GM18873 (cell line): ENCODE data around the gene MTERF2.
A peak's percentile ranks its signal among the peaks of the same experiment; 100 is the strongest.
"Not testable (repeated sequence)": the region's sequence is repeated elsewhere in the genome, so short reads cannot be mapped to it uniquely, and the experiment has no call there.

Experiments used
- ATAC-seq: cut with Tn5 transposase; IDR thresholded peaks from one replicate; pipeline ENCODE4 v1.9.1; 2021; ENCODE audit warnings: mild to moderate bottlenecking, moderate library complexity, moderate number of reproducible peaks; ENCODE audit not compliant: unreplicated experiment, low FRiP score

Gene MTERF2

DNA sequence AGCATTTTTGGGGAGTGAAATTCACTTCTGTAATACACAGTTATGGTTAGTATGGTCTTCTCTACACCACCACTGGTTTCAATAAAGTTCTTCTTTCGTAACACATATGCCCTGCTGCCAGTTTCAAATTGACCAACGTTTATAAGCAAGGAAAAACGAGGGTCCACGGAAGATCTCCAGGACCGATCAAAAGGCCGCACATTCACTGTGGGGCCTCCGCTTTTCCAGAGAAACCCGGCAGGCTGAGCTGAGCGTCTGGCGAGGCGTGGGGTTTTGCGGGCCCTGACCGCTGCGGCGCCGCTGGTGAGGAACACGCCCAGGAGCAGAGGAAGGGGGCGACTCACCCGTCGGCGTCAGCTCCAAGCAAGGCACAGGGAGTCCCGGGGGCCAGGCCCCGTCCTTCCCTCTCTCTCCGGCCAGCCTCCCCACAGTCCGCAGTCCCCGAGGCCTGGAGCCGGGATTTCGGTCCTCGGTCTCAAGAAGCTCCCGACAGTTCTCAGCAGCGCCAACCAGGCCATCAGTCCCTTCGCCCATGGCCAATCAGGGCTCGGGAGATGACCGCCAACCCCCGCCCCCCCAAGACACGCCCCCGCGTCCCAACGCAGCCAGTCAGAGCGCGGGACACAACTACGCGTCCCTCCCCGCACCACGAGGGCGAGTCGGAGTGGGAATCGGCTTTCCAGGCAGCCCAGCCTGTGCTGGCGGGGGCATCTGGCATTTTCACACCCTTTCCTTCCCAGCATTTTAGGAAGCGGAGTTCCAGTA is at the start of gene MTERF2:
Gene MTERF2 (minus strand): TSS at position 522 of the 765 bp plus-strand sequence. CDS start 8,432 bp downstream, outside the sequence.
- peak; percentile 54 for ATAC-seq

GRCh38 chr12:107035733-107036132 is 48.8 kb upstream of the MTERF2 start:
- ATAC-seq = no peak

- ATAC-seq = no peak
Measured at GRCh38 chr12:107033758-107034739, 47.1 kb upstream of the MTERF2 start.

DNA sequence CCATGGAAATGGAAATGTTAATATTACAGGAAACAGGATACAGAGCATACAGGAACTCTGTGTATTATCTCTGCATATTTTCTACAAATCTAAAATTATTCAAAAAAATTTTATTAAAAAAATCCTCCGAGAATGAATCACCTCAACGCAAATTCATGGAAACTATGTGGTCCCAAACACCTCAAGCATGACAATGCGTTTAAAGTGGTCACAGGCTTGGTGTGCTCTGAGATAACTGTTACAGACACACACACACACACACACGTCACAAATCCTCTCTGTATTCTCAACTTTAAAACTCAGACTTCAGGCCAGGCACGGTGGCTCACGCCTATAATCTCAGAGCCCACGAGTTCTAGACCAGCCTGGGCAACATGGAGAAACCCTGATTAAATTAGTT is 45.3 kb upstream of the MTERF2 start:
- no peak for ATAC-seq

GRCh38 chr12:107031061-107031460 is 44.1 kb upstream of the MTERF2 start:
- no peak for ATAC-seq

DNA sequence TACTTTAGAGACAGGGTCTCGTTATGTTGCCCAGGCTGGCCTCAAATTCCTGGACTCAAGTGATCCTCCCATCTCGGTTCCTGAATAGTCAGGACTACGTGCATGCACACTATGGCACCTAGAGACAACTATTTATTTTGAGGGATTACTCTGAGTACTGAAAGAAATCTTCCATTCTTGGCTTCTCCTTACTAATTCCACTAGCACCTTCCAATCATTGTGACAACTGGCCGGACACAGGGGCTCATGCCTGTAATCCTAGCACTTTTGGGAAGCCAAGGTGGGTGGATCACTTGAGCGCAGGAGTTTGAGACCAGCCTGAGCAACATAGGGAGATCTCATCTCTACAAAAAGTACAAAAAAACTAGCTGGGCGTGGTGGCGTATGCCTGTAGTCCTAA is 42.1 kb upstream of the MTERF2 start:
- ATAC-seq = no peak

DNA sequence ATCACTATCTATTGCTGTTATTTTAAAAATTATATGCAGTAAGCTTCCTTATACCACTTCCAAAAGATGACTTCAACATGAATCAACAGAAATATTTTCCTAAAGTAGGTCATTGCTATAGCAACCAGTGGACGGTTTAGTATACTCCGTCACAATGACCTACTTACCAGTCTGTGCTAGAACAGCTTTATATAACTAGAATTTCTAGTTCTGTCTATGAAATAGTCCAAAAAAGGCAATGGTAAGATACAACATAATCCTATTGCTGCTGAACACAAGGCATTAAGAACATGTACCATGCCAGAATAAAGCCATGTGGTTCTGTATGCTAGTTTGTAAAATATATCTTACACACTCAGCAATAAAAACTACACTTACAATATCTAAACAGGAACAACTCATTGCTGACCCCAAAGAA is 40.7 kb upstream of the MTERF2 start:
- no peak for ATAC-seq

GRCh38 chr12:107026806-107027635 is 40.1 kb upstream of the MTERF2 start:
- no peak for ATAC-seq

DNA sequence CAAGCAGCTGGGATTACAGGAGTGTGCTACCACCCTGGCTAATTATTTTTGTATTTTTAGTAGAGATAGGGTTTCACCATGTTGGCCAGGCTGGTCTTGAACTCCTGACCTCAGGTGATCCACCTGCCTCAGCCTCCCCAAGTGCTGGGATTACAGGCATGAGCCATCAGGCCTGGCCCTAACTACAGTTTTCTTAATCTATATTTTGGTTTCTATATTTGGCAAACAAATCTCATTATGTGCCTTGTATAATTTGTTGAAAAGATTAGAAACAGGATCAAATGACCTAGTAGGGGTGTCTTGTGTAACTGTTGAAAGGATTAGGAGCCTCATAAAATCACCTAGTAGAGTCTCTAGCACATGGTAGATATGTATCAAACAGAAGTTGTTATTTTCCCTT is 39.4 kb upstream of the MTERF2 start:
- not testable (repeated sequence) for ATAC-seq

DNA sequence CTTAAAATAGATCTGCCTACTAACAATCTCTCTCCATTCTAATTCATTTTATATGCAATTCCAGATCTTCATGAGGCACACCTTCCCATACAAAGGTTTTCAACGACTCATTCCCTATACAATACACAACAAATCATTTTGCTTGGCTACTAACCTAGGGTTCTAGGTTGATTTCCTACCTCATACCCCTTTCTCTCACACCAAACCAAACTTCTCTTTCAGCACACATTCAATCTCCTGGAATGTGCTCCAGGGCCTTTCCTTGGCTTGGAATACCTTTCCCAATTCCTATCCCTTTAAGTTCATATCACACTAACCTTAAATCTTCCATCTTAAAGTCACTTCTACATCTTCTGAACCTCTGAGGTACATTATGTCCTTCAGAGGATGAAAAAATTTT is 38.7 kb upstream of the MTERF2 start:
- no peak for ATAC-seq

- ATAC-seq = no peak
Measured at GRCh38 chr12:107019546-107019945, 32.6 kb upstream of the MTERF2 start.

DNA sequence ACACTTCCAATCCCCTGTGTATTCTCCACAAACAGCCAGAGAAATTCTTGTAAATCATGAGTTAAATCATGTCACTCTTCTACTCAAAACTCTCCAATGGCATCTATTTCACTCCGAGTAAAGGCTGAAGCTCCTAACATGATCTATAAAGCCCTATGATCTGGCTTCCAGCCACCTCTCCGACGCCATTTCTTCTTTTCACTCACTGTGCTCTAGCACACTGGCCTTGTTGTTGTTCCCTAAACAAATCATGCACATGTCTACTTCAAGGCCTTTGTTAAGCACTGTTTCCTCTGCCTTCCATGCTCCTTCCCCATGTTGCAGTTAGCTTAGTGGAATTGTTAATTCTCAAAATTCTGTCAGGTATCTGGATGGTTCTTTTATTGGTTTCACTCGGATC is 30.1 kb upstream of the MTERF2 start:
- no peak for ATAC-seq

GRCh38 chr12:107014055-107014454 is 27.1 kb upstream of the MTERF2 start:
- ATAC-seq = no peak

GRCh38 chr12:107012736-107013425 is 25.9 kb upstream of the MTERF2 start:
- no peak for ATAC-seq

- ATAC-seq = no peak
Measured at GRCh38 chr12:107011519-107011918, 24.6 kb upstream of the MTERF2 start.

GRCh38 chr12:107007411-107007810 is 20.5 kb upstream of the MTERF2 start:
- no peak for ATAC-seq

DNA sequence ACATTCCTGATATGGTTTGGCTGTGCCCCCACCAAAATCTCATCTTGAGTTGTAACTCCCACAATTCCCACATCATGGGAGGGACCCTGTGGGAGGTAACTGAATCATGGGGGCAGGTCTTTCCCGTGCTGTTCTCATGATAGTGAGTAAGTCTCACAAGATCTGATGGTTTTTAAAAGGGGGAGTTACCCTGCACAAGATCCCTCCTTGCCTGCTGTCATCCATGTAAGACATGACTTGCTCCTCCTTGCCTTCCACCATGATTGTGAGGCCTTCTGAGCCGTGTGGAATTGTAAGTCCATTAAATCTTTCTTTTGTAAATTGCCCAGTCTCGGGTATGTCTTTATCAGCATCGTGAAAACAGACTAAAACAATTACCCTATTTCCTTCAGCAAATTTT is 15.7 kb upstream of the MTERF2 start:
- not testable (repeated sequence) for ATAC-seq

DNA sequence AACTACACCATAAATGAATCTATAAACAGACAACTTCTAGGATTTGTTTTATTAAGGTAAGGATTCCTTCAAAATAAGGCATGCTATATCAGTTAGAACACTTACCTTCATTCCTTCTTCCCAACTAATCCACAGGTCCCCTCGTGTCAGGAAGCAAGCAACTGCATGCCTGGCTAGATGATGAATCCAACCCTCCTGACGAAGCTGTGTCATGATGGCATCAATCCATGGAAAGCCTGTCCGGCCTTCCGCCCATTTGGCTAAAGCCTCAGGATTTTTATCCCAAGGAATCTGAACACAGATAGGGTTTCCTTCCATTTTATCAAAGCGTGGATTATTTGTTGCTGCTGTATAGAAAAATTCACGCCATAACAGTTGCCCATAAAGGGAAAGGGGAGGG is 12.5 kb upstream of the MTERF2 start:
- ATAC-seq = no peak

DNA sequence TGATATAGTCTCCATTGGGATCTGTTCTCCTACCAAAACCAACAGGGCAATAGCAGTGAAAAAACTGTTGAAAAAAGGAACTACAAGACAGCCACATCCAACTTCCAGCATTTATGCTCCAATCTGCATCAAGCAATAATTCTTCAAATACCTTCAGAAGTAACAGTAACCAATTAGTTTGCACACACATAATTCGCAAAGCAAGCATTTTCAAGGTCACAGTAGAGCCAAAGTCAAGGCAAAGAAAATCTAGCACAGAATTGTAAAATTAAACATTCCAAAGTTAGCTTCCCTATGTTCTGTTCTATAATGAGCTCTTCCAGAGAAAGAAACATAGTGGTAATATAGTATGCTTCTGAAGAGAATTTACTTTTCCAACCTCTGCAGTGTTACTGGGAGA is 11.0 kb upstream of the MTERF2 start:
- ATAC-seq = no peak

DNA sequence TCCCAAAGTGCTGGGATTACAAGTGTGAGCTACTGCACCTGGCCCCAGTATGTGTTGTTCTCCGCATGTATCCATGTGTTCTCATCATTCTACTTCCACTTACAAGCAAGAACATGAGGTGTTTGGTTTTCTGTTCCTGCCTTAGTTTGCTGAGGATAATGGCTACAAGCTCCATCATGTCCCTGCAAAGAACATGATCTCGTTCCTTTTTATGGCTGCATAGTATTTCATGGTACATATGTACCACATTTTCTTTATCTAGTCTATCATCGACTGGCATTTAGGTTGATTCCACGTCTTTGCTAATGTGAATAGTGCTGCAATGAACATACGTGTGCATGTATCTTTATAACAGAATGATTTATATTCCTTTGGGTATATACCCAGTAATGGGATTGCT is 9.2 kb upstream of the MTERF2 start:
- ATAC-seq = not testable (repeated sequence)
